Measurements from ENCODE around the gene C12orf42.

The C12orf42 gene

DNA sequence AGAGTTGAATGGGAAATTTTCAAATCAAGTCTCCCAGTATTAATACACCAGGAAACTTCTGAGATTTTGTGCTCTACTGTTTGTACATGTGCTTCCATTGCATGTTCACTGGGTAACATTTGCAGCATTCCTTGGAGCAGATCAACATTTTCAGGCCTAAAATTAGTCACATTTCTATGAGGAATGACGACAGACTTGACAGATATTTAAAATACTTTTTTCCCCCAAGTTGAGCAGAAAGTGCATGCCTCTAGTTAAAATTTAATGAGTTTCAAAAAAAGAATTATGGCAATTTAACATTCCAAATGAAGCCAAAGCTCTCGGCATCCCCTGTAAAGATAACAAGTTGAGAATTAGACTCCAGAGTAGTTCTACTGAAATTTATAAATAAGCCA, 72.3 kb downstream of the C12orf42 start:
- DNase-seq: no peak

DNA sequence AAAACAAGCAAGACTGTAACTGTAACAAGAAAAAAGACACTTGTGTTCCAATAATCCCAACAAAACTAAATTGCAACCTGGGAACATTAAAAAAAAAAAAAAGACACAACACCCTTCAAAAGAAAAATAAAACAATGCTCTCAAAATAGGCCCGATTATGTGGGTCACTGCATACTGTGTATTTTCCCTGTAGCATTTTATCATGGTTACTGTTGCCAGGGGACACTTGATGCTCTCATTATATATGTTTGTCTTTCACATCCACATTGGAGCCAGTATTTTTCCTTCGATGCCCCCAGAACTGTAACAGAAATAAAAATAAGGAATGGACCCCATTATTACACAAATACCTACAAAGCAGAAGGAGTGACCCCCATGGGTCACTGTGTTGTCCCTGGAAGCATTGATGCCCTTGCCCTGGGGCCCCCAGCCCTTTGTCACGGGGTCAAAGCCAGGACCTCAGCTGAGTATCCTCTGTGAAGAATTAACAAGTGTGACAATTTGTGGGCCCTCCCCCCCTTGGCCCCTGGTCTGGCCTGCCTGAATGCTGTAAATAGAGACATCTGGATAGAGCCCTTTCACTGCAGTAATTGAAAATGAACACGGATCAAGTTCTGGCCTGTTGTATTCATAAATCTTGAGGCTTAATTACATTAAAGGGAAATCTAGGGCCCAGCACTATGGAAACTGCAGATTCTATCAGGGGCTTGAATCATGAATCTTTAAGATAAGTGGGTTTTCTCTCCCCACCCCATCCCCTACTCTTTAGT, 72.8 kb downstream of the C12orf42 start:
- DNase-seq: no peak

DNA sequence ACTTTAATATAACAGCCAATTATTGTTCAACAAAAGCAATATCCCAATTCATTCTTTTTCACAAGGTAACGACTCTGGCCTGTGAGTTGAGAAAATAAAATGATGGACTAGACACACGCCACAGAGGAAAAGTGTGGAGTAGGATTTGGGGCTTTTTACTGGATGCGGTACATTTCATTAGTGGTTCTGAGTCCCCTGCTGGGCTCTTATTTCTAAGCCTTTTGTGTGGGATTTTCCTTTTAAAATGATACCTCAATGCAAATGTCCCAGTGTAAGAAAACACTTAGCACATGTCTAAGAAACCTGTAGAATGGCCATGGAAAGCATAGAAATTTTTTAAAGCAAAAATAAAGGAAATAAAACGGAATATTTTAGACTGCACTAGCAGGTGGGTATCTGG, 73.4 kb downstream of the C12orf42 start:
- no peak for DNase-seq

GRCh38 chr12:103421402-103421801, 74.4 kb downstream of the C12orf42 start:
- no peak for DNase-seq

- DNase-seq: no peak
Measured at GRCh38 chr12:103415681-103416080, 80.1 kb downstream of the C12orf42 start.

DNA sequence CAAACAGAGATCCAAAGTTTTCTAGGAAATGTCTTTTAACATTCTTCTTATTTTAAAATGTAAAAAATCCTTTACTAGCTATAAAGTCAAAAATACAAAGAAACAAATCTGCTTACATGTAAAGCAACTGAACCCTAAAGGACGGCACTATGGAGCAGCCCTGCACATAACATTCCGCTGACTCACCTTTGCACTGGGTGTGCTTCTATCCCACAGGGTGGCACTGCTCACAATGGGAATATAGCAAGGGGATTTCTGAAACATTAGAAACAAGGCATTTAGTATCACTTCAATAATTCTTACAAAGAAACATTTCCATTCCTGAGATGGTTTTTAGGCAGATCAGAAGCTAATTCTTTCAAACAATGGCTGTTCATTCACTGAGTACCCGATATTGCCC, 94.3 kb downstream of the C12orf42 start:
- no peak for DNase-seq

DNA sequence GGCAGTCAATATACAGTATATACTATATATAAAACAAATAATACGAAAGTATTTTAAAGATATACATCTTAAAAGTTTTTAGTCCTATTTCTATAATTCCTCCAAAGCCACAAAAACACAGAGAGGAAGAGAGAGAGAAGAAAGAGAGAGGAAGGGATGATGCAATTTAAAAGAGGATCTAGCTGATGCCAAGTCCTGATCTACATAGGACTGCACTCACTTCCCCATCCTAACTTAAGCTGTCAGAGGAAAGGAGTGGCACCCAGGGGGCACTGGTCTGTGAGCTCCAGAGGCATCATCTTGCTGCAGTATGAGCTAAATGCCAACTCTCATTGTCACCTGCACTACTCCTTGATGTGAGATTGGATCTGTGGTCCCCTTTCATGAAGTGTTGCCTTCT, 95.8 kb downstream of the C12orf42 start:
- no peak for DNase-seq

DNA sequence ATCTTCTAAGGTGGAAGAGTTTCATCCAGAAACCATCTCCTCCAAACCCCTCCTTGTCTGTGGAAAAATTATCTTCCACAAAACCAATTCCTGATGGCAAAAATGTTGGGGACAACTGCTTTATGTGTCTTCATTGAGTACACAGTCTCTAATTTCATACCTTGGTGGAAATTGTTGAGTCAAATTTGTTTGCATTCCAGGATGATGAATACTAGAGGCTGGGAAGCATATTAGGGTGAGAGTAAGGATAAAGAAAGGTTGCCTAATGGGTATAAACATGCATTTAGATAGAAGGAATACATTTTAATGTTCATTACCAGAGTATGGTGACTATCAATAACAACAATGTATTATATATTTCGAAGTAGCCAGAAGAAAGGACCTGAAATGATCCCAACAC, 98.2 kb downstream of the C12orf42 start:
- DNase-seq: no peak

- DNase-seq: no peak
Measured at GRCh38 chr12:103392722-103393121, 103.0 kb downstream of the C12orf42 start.

- DNase-seq: no peak
Measured at GRCh38 chr12:103391103-103391502, 104.7 kb downstream of the C12orf42 start.

DNA sequence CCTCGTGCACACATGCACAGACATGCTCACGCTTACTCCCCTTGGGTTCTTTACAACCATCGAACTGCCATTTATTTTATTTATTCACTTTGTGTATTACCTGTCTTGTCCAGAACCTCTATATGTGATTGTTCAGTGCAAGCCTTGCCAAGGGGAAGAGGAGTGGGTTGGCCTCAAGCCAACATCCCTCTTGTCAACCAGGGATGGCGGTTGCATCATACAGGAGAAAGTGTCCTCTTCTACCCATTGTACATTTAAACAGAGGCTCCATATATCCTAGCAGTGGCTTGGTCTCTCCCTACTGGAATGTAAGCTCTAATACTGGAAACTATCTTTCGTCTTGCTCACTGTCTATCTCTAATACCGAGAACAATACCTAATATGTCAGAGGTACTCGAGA, 108.4 kb downstream of the C12orf42 start:
- no peak for DNase-seq

GRCh38 chr12:103386451-103386850, 109.3 kb downstream of the C12orf42 start:
- no peak for DNase-seq

GRCh38 chr12:103382736-103383346, 112.9 kb downstream of the C12orf42 start:
- DNase-seq: no peak

DNA sequence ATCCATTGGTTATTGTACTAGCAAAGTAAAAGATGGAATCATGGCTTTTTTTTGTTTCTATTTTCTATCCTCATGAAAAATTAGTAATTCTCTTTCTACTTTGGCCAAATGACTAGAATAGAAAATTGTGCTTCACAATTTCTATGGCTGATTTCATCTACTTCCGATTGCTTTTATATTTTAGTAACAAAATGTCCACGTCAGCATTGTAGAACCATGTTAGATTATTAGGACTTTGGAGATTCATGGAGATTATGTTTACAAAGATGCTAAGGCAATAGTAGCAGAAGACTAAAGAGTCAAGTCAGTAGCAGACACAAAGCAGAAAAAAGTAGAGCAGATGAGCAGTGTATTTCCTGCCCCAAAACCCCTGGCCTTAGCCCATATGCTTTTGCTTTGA, 113.6 kb downstream of the C12orf42 start:
- DNase-seq: no peak

DNA sequence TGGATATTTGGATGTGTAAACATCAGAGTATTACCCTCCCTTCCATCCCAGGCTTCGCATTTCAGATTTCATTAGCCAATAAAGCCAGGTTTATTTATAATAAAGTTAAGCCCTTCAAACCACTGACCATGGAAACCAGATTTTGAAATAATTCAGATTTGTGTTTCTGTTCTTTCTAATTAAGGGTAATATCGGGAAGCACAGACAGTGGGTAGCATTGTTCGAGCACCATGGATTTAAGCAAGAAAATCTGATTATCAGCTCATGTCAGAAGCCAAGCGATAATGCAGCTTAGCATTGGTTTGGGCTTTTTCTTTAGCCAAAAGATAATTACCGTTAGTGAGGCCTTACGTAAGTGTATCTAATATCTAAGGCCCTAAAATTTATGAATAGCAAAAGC, 116.1 kb downstream of the C12orf42 start:
- no peak for DNase-seq

GRCh38 chr12:103373088-103373523, 122.7 kb downstream of the C12orf42 start:
- DNase-seq: no peak

DNA sequence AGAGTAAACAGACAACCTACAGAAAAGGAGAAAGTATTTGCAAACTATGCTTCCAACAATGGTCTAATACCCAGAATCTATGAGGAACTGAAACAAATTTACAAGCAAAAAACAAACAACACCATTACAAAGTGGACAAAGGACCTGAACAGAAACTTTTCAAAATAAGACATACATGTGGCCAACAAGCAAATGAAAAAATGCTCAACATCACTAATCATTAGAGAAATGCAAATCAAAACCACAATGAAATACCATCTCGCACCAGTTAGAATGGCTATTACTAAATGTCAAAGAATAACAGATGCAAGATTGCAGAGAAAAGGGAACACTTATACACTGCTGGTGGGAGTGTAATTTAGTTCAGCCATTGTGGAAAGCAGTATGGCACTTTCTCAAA, 125.8 kb downstream of the C12orf42 start:
- DNase-seq: no peak

- DNase-seq: no peak
Measured at GRCh38 chr12:103368167-103368566, 127.6 kb downstream of the C12orf42 start.

DNA sequence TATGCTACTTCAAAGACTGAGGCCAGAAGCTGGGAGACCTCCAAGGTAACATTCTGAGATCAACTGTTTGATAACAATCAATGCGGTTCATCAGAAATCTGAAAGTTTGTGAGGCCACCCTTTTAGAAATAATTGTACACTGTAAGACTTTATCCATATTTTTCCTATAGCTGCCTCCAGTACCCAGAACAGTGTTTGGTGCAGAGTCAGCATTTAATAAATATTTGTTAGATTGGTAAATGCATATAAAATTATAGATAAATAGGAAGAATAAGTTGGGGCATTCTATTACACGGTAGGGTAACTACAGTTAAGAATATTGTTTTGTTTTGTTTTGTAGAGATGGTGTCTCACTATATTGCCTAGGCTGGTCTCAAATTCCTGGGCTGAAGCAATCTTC, 141.4 kb downstream of the C12orf42 start:
- no peak for DNase-seq

GRCh38 chr12:103353913-103354312, 141.9 kb downstream of the C12orf42 start:
- no peak for DNase-seq

- no peak for DNase-seq
Measured at GRCh38 chr12:103350116-103350515, 145.7 kb downstream of the C12orf42 start.

- DNase-seq: no peak
Measured at GRCh38 chr12:103348935-103349334, 146.8 kb downstream of the C12orf42 start.

GRCh38 chr12:103336940-103337339, 158.8 kb downstream of the C12orf42 start:
- DNase-seq: no peak

DNA sequence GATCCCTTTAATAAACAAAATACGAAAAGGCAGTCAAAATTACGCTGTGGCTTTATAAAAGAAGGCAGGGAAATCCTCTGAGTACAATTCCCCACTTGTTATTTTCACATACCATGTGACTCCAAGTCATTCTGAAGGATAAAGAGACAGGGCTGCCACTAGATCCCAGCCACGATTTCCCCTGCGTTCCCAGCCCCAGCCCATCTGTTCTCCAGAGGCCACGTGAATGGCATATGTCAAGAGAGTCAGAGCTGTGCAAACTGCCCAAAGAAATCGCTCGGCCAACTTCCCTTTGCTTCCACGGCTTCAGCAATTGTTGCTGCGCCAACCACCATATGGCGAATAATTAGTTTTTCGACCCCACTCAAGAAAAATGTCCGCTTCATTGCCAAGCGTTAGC, 161.3 kb downstream of the C12orf42 start:
- DNase-seq: no peak

GRCh38 chr12:103333676-103334075, 162.1 kb downstream of the C12orf42 start:
- no peak for DNase-seq

Measured in NK-92 treated with Interleukin-12 subunit alpha and Interleukin-12 subunit beta, amount 100 ng/mL, for 24 hours (cell line).